Breast epithelium (tissue), 4 donors: ENCODE results near the gene SLC35G2. TPM values are rescaled to one million over a fixed set of nuclear protein-coding genes. Genes with fewer than 3 reads are reported as not detected.
"Not testable (repeated sequence)": the region's sequence is repeated elsewhere in the genome, so short reads cannot be mapped to it uniquely, and the experiment has no call there.

Experiments used
- DNase-seq, 2 donors: peaks; one replicate each; pipeline ENCODE4 v3.0.0-alpha.2; 2019; ENCODE audit warnings: low spot score in 2 of 2
- H3K27ac ChIP-seq, 2 donors: fragments of 200-600 bp; sonication (generic) in 1 of 2; one replicate each; pipeline ENCODE4 v1.5.1; 2016 to 2019; ENCODE audit warnings: mild to moderate bottlenecking in 1 of 2
- H3K27me3 ChIP-seq, 2 donors: fragments of 200-600 bp; sonication (generic) in 1 of 2; one replicate each; pipeline versions ENCODE4 v1.5.1 to v1.6.0; 2017 to 2019; ENCODE audit warnings: control low read depth in 1 of 2, mild to moderate bottlenecking in 1 of 2
- H3K36me3 ChIP-seq: fragments of 200-600 bp; one replicate; pipeline ENCODE4 v1.5.1; 2019
- H3K4me1 ChIP-seq, 2 donors: fragments of 200-600 bp; sonication (generic); one replicate each; pipeline ENCODE4 v1.5.1; 2016 to 2019; ENCODE audit warnings: control low read depth in 1 of 2
- H3K4me3 ChIP-seq, 3 donors: fragments of 200-600 bp; sonication (generic); 1 replicate in 2 of 3; 2 replicates in 1 of 3; pipeline ENCODE4 v1.5.1; 2016 to 2019; ENCODE audit warnings: mild to moderate bottlenecking in 3 of 3, moderate library complexity in 2 of 3
- H3K9me3 ChIP-seq, 2 donors: fragments of 200-600 bp; sonication (generic) in 1 of 2; one replicate each; pipeline ENCODE4 v1.5.1; 2016 to 2019; ENCODE audit warnings: control low read depth in 1 of 2
- POLR2A ChIP-seq: fragments of 450-650 bp; IDR thresholded peaks from one replicate; pipeline ENCODE4 v1.6.1; 2016; ENCODE audit warnings: antibody characterized with exemption, mild to moderate bottlenecking, moderate library complexity
- POLR2AphosphoS5 ChIP-seq, 3 donors: sonication (generic); formaldehyde crosslinking; IDR thresholded peaks; one replicate each; pipeline ENCODE4 v1.6.1; 2017; ENCODE audit warnings: antibody characterized with exemption in 3 of 3
- intact Hi-C: fragments of 100-400 bp; cut with DNase I; formaldehyde crosslinking; loops from one replicate; pipeline ENCODE4 v1.15.1; 2023; ENCODE audit warnings: low total_unique reads
- total RNA-seq, 3 donors: library from RNA; depleted of rRNA; stranded (reverse); fragments of >200 nt; gene quantifications; one replicate each; pipeline ENCODE4 v1.1.0, GENCODE V29; 2016
- TF ChIP-seq, protein P1 (sequence below), 3 donors: fragments of 450-650 bp; IDR thresholded peaks; one replicate each; pipeline ENCODE4 v1.5.1; 2016 to 2017; ENCODE audit warnings: antibody characterized with exemption in 3 of 3, mild to moderate bottlenecking in 3 of 3, moderate library complexity in 3 of 3

SLC35G2 gene
- total RNA-seq, 3 donors from 2014 or later, result 6.0 to 9.5 (median 9.3) TPM

DNA sequence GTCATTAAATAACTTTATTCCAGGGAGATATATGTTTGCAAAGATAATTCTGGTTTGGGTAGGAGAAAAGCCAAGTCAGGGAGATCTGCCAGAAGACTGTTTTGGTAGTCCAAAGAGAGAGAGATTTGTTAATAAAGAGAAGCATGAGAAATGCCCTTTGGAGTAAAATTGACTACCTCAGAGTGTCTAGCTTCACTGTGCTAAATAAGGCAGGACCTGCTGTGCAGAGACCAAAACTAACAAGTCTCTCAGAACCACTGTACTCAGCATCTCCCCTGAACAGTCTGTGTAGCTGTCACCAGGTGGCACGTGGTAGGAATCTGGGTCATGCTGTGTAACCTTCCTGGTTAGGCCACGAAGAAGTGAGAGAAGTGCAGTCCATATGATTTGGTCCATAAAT is 31.6 kb upstream of the SLC35G2 start:
- Histone ChIP-seq H3K9me3 (no peaks in the 10 kb centered on the region), H3K4me3 (no peak overlapping the region), H3K27ac (peak overlapping the region; percentile 45 to 71), H3K4me1 (no peaks in the 10 kb centered on the region), H3K27me3 (no peaks in the 10 kb centered on the region), H3K36me3 (no peaks in the 10 kb centered on the region)
- intact Hi-C loops, result no loop called here
- TF ChIP-seq POLR2AphosphoS5 (IDR thresholded peaks at IDR 0.05) (no peak), POLR2A (no peak)
- TF ChIP-seq, protein P1, sequence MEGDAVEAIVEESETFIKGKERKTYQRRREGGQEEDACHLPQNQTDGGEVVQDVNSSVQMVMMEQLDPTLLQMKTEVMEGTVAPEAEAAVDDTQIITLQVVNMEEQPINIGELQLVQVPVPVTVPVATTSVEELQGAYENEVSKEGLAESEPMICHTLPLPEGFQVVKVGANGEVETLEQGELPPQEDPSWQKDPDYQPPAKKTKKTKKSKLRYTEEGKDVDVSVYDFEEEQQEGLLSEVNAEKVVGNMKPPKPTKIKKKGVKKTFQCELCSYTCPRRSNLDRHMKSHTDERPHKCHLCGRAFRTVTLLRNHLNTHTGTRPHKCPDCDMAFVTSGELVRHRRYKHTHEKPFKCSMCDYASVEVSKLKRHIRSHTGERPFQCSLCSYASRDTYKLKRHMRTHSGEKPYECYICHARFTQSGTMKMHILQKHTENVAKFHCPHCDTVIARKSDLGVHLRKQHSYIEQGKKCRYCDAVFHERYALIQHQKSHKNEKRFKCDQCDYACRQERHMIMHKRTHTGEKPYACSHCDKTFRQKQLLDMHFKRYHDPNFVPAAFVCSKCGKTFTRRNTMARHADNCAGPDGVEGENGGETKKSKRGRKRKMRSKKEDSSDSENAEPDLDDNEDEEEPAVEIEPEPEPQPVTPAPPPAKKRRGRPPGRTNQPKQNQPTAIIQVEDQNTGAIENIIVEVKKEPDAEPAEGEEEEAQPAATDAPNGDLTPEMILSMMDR (IDR thresholded peaks at IDR 0.05), result no peak
- DNase-seq, result no peak

DNA sequence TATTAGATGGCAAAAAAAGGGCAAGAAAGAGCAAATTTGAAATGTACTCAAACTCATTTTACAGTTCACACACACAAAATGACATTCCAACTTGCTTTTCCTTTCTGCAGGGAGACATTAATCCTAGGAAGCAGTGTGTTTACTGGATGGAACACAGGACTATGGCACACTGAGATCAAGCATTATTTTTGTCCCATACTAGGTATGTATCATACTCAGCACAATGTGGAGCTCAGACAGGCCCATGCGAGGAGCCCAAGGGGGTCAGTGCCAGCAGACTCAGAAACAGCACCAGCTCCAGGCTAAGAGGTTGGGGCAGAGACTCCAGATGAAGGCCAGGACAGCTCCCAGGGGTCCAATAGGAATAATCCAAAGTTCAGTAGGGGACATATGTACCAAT is 30.8 kb upstream of the SLC35G2 start:
- no peaks in the 10 kb centered on the region for H3K9me3 ChIP-seq
- intact Hi-C loops, result no loop called here
- no peaks in the 10 kb centered on the region for H3K27me3 ChIP-seq
- no peak for DNase-seq
- no peak overlapping the region for H3K4me3 ChIP-seq
- H3K27ac ChIP-seq, result no peak overlapping the region
- TF ChIP-seq POLR2AphosphoS5 (IDR thresholded peaks at IDR 0.05), result no peak
- TF ChIP-seq, protein P1 (IDR thresholded peaks at IDR 0.05), result no peak
- TF ChIP-seq POLR2A, result no peak
- H3K36me3 ChIP-seq, result no peaks in the 10 kb centered on the region
- H3K4me1 ChIP-seq, result no peaks in the 10 kb centered on the region

DNA sequence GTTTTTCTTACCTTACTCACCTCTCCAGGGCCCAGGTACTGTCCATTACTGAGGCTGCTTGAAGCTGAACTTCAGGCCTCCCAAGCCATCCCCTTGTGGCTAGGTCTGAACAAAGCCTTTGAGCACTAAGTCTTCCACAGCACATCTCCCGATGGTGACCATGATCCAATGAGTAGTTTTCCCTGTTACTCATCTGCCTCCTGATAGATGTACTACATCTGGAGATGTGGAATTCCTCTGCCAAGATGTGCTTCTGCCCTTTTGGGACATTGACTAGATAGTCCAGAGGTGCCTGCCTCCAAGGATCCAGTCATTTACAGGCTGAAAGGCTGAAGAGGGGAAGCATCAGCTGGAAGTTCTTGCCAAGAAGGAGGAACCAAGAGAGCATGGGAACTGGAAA is 28.9 kb upstream of the SLC35G2 start:
- Histone ChIP-seq H3K36me3 (no peaks in the 10 kb centered on the region), H3K27ac (no peak overlapping the region), H3K9me3 (no peaks in the 10 kb centered on the region), H3K4me1 (no peaks in the 10 kb centered on the region), H3K27me3 (no peaks in the 10 kb centered on the region), H3K4me3 (no peak overlapping the region)
- no peak for DNase-seq
- no peak for TF ChIP-seq POLR2AphosphoS5 (IDR thresholded peaks at IDR 0.05)
- TF ChIP-seq, protein P1 (IDR thresholded peaks at IDR 0.05), result no peak
- intact Hi-C loops, result no loop called here

DNA sequence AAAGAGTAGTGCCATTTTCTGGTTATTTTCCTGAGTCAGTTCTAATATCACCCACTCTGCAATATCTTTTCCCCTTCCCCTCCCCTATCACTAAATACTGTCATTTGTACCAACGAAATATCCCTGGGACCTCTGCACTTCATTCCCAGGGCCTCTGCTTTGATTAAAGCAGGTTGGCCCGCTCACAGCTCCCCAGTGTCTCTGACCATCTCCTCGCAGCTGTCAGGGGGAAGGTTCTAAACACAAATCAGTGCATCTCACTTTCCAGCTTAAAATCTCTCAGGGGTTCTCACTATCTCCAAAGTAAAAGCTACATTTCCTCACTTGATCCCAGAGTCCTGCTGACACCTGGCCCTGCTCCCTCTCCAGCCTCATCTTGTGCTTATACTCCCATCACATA is 28.1 kb upstream of the SLC35G2 start:
- H3K9me3 ChIP-seq, result no peaks in the 10 kb centered on the region
- no peaks in the 10 kb centered on the region for H3K36me3 ChIP-seq
- TF ChIP-seq, protein P1 (IDR thresholded peaks at IDR 0.05), result no peak
- TF ChIP-seq POLR2A (no peak), POLR2AphosphoS5 (IDR thresholded peaks at IDR 0.05) (no peak)
- no peak for DNase-seq
- H3K4me3 ChIP-seq, result no peak overlapping the region
- H3K27ac ChIP-seq, result no peak overlapping the region
- no peaks in the 10 kb centered on the region for H3K27me3 ChIP-seq
- no peaks in the 10 kb centered on the region for H3K4me1 ChIP-seq
- intact Hi-C loops, result no loop called here

DNA sequence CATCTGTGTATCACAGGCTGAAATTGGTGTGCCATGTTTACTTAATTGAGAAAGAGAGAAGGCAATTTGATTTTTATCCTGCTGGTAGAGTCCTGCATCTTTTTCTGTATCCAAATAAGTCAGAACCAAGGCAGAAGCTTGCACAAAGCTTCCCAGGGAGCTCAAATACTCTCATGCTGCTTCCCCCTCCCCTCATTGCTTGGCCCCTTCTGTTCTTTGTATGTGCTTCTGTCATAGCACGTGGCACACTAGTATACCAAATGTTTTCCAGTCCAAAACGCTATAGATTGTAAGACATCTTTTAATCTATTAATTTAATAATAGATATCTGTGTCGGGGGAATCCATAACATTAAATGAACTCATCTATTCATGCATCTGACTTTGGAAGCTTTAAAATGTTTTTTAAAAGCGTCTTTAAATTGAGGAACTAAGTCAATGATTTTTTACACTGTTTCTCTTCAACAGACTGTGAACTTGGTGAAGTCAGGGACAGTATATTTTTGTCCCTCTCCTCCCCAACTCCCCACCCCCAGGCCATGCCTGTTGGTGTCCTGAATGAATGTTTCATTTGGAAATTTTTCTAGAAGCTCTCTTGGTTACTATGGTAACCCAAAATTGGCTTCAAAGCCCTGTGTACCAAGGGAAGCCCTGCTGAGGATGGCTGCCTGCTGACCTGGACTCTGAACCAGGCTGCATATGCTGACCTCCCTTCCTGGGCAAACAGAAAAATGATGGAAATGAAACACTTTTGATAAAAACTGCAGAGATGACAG is 26.2 kb upstream of the SLC35G2 start:
- TF ChIP-seq, protein P1 (IDR thresholded peaks at IDR 0.05), result no peak
- TF ChIP-seq POLR2AphosphoS5 (IDR thresholded peaks at IDR 0.05) (no peak), POLR2A (no peak)
- no peaks in the 10 kb centered on the region for H3K9me3 ChIP-seq
- no peak overlapping the region for H3K4me3 ChIP-seq
- H3K27ac ChIP-seq, result no peak overlapping the region
- DNase-seq, result no peak
- intact Hi-C loops, result no loop called here
- H3K27me3 ChIP-seq, result no peaks in the 10 kb centered on the region
- no peaks in the 10 kb centered on the region for H3K4me1 ChIP-seq
- no peaks in the 10 kb centered on the region for H3K36me3 ChIP-seq

DNA sequence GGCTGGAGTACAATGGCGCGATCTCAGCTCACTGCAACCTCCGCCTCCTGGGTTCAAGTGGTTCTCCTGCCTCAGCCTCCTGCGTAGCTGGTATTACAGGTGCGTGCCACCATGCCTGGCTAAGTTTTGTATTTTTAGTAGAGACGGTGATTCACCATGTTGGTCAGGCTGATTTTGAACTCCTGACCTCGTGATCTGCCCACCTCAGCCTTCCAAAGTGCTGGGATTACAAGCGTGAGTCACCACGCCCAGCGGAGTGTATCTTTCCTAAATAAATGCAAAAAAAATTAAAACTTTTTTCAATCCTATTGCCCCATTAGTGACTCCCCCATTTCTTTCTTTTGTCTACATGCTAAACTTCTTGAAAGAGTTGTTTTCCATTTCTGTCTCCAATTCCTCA is 17.8 kb upstream of the SLC35G2 start:
- H3K4me3 ChIP-seq, H3K27ac ChIP-seq, H3K36me3 ChIP-seq, H3K9me3 ChIP-seq, H3K4me1 ChIP-seq, DNase-seq, intact Hi-C loops, H3K27me3 ChIP-seq: not testable (repeated sequence)
